HepG2 (cell line): Measurements from ENCODE around the gene BEST2. TPM values are rescaled to one million over a fixed set of nuclear protein-coding genes. Genes with fewer than 3 reads are reported as not detected.
A peak's percentile ranks its signal among the peaks of the same experiment; 100 is the strongest.

ENCODE experiments used
- ATAC-seq: fragments of 200-7000 bp; cut with Tn5 transposase; 3 replicates; pipeline ENCODE4 v1.9.1; 2020; ENCODE audit warnings: mild to moderate bottlenecking, moderate library complexity
- BruUV-seq: library from RNA; stranded (reverse); fragments of 400-500 nt; replicated peaks from 2 replicates; lab custom pipeline; 2021; lab: Mats Ljungman, UMichigan
- CTCF ChIA-PET: fragments of 300-600 bp; formaldehyde crosslinking; extraction: SDS; loops from one replicate; lab custom pipeline; 2021; ENCODE audit warnings: low total read pairs, inconsistent platforms, low intra/inter-chr PET ratio; lab: Yijun Ruan, JAX
- POLR2A ChIA-PET: fragments of 350-600 bp; sonication (Branson Sonifier 250); formaldehyde crosslinking; loops from one replicate; lab custom pipeline; 2020; ENCODE audit warnings: antibody characterized with exemption, inconsistent platforms; lab: Yijun Ruan, JAX
- DNase-seq: peaks from one replicate; pipeline ENCODE4 v3.0.0-alpha.2; 2015; ENCODE audit warnings: low spot score
- FAIRE-seq: peaks from 3 replicates; lab custom pipeline; 2011; peaks lifted over from hg19 to GRCh38; lab: Jason Lieb, UNC
- H2AFZ ChIP-seq: one replicate; pipeline ENCODE4 v1.6.1; 2011; ENCODE audit warnings: low read length, inconsistent platforms
- H3K27ac ChIP-seq: fragments of 300-600 bp; 3 replicates; pipeline ENCODE4 v1.8.0; 2011; ENCODE audit warnings: mixed run types, mild to moderate bottlenecking, mixed read lengths, low read length, inconsistent platforms; ENCODE audit not compliant: insufficient read depth; ENCODE audit errors: extremely low read length
- H3K27me3 ChIP-seq, 2 experiments: fragments of 200-600 bp in 1 of 2; 2 replicates in 1 of 2; 3 replicates in 1 of 2; pipeline versions ENCODE4 v1.6.0 to v1.8.0; 2011; ENCODE audit warnings: low read length in 2 of 2, mild to moderate bottlenecking in 2 of 2, moderate library complexity in 2 of 2, inconsistent platforms in 1 of 2; ENCODE audit not compliant: insufficient read depth in 2 of 2, control insufficient read depth in 1 of 2
- H3K36me3 ChIP-seq, 2 experiments: fragments of 200-600 bp in 1 of 2; replicated peaks in 1 of 2; 2 replicates in 1 of 2; 3 replicates in 1 of 2; pipeline versions ENCODE4 v1.5.1 to v1.8.0; 2011; ENCODE audit warnings: low read length in 2 of 2, inconsistent platforms in 1 of 2; ENCODE audit not compliant: insufficient read depth in 2 of 2, control insufficient read depth in 1 of 2
- H3K4me1 ChIP-seq: 2 replicates; pipeline ENCODE4 v1.5.1; 2012; ENCODE audit warnings: low read length, inconsistent platforms; ENCODE audit not compliant: insufficient read depth
- H3K4me2 ChIP-seq: 2 replicates; pipeline ENCODE4 v1.6.0; 2011; ENCODE audit warnings: low read depth, low read length, inconsistent platforms
- H3K4me3 ChIP-seq, 3 experiments: fragments of 200-600 bp in 1 of 3; sonication (generic), shearing (Covaris generic) in 1 of 3; replicated peaks in 1 of 3; 2 replicates each; pipeline ENCODE4 v1.5.1; 2011 to 2016; ENCODE audit warnings: low read length in 3 of 3, inconsistent platforms in 2 of 3, low read depth in 2 of 3, mild to moderate bottlenecking in 2 of 3, control low read depth in 1 of 3, mixed read lengths in 1 of 3; ENCODE audit not compliant: insufficient read depth in 1 of 3
- H3K79me2 ChIP-seq: one replicate; pipeline ENCODE4 v1.6.1; 2011; ENCODE audit warnings: low read length, inconsistent platforms; ENCODE audit not compliant: insufficient read depth
- H3K9ac ChIP-seq: 2 replicates; pipeline ENCODE4 v1.6.0; 2011; ENCODE audit warnings: mild to moderate bottlenecking, low read depth, low read length, inconsistent platforms; ENCODE audit not compliant: insufficient read depth
- H3K9me3 ChIP-seq: 2 replicates; pipeline ENCODE4 v1.5.1; 2012; ENCODE audit warnings: mild to moderate bottlenecking, low read length
- H4K20me1 ChIP-seq: 2 replicates; pipeline ENCODE4 v1.6.0; 2011; ENCODE audit warnings: inconsistent platforms, mild to moderate bottlenecking, low read length, moderate library complexity; ENCODE audit not compliant: insufficient read depth
- EP300 ChIP-seq, 3 experiments: sonication (generic) in 1 of 3; formaldehyde crosslinking in 1 of 3; IDR thresholded peaks; 2 replicates each; pipeline versions ENCODE4 v1.5.1 to v1.6.1; 2011 to 2020; ENCODE audit warnings: low read depth in 2 of 3, low read length in 2 of 3, borderline replicate concordance in 1 of 3, improper control_type of control experiment in 1 of 3, mild to moderate bottlenecking in 1 of 3, missing genetic modification reagents in 1 of 3, moderate library complexity in 1 of 3
- FOXM1 ChIP-seq: sonication (generic); formaldehyde crosslinking; IDR thresholded peaks from 2 replicates; pipeline ENCODE4 v1.5.0; 2020; ENCODE audit warnings: missing genetic modification reagents
- GFI1 ChIP-seq: sonication (generic); formaldehyde crosslinking; IDR thresholded peaks from 2 replicates; pipeline ENCODE4 v1.5.0; 2020; ENCODE audit warnings: missing genetic modification reagents, mild to moderate bottlenecking, borderline replicate concordance
- HMGXB4 ChIP-seq, 2 experiments: sonication (generic) in 1 of 2; formaldehyde crosslinking in 1 of 2; IDR thresholded peaks; 2 replicates each; pipeline versions ENCODE4 v1.4.0 to v1.6.1; 2018 to 2020; ENCODE audit warnings: missing genetic modification reagents in 2 of 2, borderline replicate concordance in 1 of 2, low read depth in 1 of 2, mild to moderate bottlenecking in 1 of 2, missing biosample characterization in 1 of 2
- HNF4A ChIP-seq: sonication (generic); formaldehyde crosslinking; IDR thresholded peaks from 2 replicates; pipeline ENCODE4 v1.4.0; 2020; ENCODE audit warnings: missing genetic modification reagents
- HOXA5 ChIP-seq: sonication (generic); formaldehyde crosslinking; IDR thresholded peaks from 2 replicates; pipeline ENCODE4 v1.4.0; 2020; ENCODE audit warnings: missing genetic modification reagents
- MIXL1 ChIP-seq: IDR thresholded peaks from 2 replicates; pipeline ENCODE4 v1.6.1; 2016
- NR0B2 ChIP-seq: sonication (generic); formaldehyde crosslinking; IDR thresholded peaks from 2 replicates; pipeline ENCODE4 v1.4.0; 2020; ENCODE audit warnings: mild to moderate bottlenecking, missing genetic modification reagents
- RCOR2 ChIP-seq: IDR thresholded peaks from 2 replicates; pipeline ENCODE4 v1.6.1; 2016; ENCODE audit warnings: missing biosample characterization, missing genetic modification reagents
- RXRA ChIP-seq: sonication (generic); formaldehyde crosslinking; IDR thresholded peaks from 2 replicates; pipeline ENCODE4 v1.5.1; 2020; ENCODE audit warnings: missing genetic modification reagents
- SIN3A ChIP-seq: IDR thresholded peaks from 2 replicates; pipeline ENCODE4 v1.6.1; 2011; ENCODE audit warnings: low read depth, mild to moderate bottlenecking, control low read depth, low read length, borderline replicate concordance
- SNAI1 ChIP-seq: sonication (generic); formaldehyde crosslinking; IDR thresholded peaks from 2 replicates; pipeline ENCODE4 v1.5.0; 2020; ENCODE audit warnings: mild to moderate bottlenecking, missing genetic modification reagents, borderline replicate concordance
- U2AF2 ChIP-seq: fragments of 200-400 bp; formaldehyde crosslinking; IDR thresholded peaks from 2 replicates; pipeline ENCODE4 v1.6.1; 2017; ENCODE audit warnings: low read depth, mild to moderate bottlenecking, low read length
- ZBTB44 ChIP-seq: sonication (generic); formaldehyde crosslinking; IDR thresholded peaks from 2 replicates; pipeline ENCODE4 v1.4.0; 2020; ENCODE audit warnings: missing genetic modification reagents
- ZBTB7B ChIP-seq: sonication (generic); formaldehyde crosslinking; IDR thresholded peaks from 2 replicates; pipeline ENCODE4 v1.4.0; 2020; ENCODE audit warnings: missing genetic modification reagents
- ZNF12 ChIP-seq: sonication (generic); formaldehyde crosslinking; IDR thresholded peaks from 2 replicates; pipeline ENCODE4 v1.5.0; 2020; ENCODE audit warnings: missing genetic modification reagents
- ZNF17 ChIP-seq: sonication (generic); formaldehyde crosslinking; IDR thresholded peaks from 2 replicates; pipeline ENCODE4 v1.5.0; 2020; ENCODE audit warnings: mild to moderate bottlenecking, missing genetic modification reagents
- ZNF530 ChIP-seq: sonication (generic); formaldehyde crosslinking; IDR thresholded peaks from 2 replicates; pipeline ENCODE4 v1.5.0; 2020; ENCODE audit warnings: low read depth, mild to moderate bottlenecking, missing genetic modification reagents
- ZNF550 ChIP-seq: sonication (generic); formaldehyde crosslinking; IDR thresholded peaks from 2 replicates; pipeline ENCODE4 v1.4.0; 2020; ENCODE audit warnings: mild to moderate bottlenecking, missing genetic modification reagents, borderline replicate concordance
- WGBS: methylation state at CpG from one replicate; pipeline ENCODE4 v1.1.6; 2017; ENCODE audit warnings: low lambda C conversion rate; 5-methylcytosine and 5-hydroxymethylcytosine counted together
- in situ Hi-C: cut with HindIII; loops from 2 replicates; pipeline ENCODE4 v1.10.0; 2017; ENCODE audit warnings: low pct_unique_long_range_greater_than_20kb; ENCODE audit not compliant: extremely low pct_ligation_motif_present
- intact Hi-C: fragments of 100-400 bp; cut with micrococcal nuclease; formaldehyde crosslinking; loops from one replicate; pipeline ENCODE4 v1.10.0; 2022; ENCODE audit not compliant: unreplicated experiment
- polyA plus RNA-seq, 8 experiments: library from polyadenylated mRNA; depleted of rRNA in 3 of 8; stranded (reverse) in 7 of 8; unstranded in 1 of 8; fragments of >200 nt; fragmentation: Illumina TruSeq in 4 of 8; extraction: Trizol in 4 of 8; gene quantifications; 2 replicates each; pipeline versions ENCODE4 v1.2.1 to v1.2.3, GENCODE V29; 2011 to 2016; ENCODE audit warnings: low read depth in 4 of 8, missing spikeins in 1 of 8, mixed read lengths in 1 of 8; ENCODE audit not compliant: insufficient read depth in 1 of 8
- total RNA-seq, 5 experiments: library from RNA; depleted of rRNA; stranded (reverse); fragments of >200 nt; fragmentation: Illumina TruSeq; extraction: Trizol; gene quantifications; 2 replicates each; pipeline ENCODE4 v1.2.3, GENCODE V29; 2016; ENCODE audit warnings: low read depth in 1 of 5

BEST2 gene
- total and polyA plus RNA-seq, 2 of the 13 experiments (the other 11 are each of a cell fraction or from before 2014, with no cell fraction given): not detected

- TF ChIP-seq ZBTB44 (CRISPR knock-in tag) (no peak), SNAI1 (no peak), NR0B2 (CRISPR knock-in tag) (no peak), ZNF550 (CRISPR knock-in tag) (no peak), HOXA5 (no peak), ZNF530 (CRISPR knock-in tag) (no peak), HNF4A (CRISPR knock-in tag) (no peak)
These were observed 37.1 kb downstream of the BEST2 start (continued) for GRCh38 chr19:12788682-12789097.

- CTCF ChIA-PET: interaction anchor here (1.4 kb wide), 1 partner anchor 11 kb away, joined by 4 read pairs; no protein-coding TSS in a partner anchor
- Histone ChIP-seq H3K9ac (peak overlapping the region; percentile 89), H3K4me3 (peak overlapping the region; percentile 47 to 87 (median 60)), H3K27ac (peak overlapping the region; percentile 59), H3K36me3 (no peaks in the 10 kb centered on the region), H2AFZ (no peak overlapping the region), H3K4me2 (peak overlapping the region; percentile 99), H3K27me3 (no peaks in the 10 kb centered on the region; a peak in 2 of 5 replicates), H4K20me1 (no peaks in the 10 kb centered on the region), H3K79me2 (peaks cover 8% of the 10 kb centered on the region), H3K4me1 (peaks cover 66% of the 10 kb centered on the region), H3K9me3 (no peaks in the 10 kb centered on the region)
- DNase-seq (no peak), ATAC-seq (peak; percentile 14), FAIRE-seq (no peak)
- POLR2A ChIA-PET: interaction anchor here (1.4 to 1.9 kb wide), 3 partner anchors 11 to 66 kb away, joined by 4 to 21 read pairs (median 8); partner anchors contain the start of genes GET3 and TNPO2
- intact Hi-C loops (no loop called here), in situ Hi-C loops (no loop called here)
- WGBS: 2% methylated on average over 8 of the region's 46 CpGs
- BruUV-seq: no TSS peak
- no peak for TF ChIP-seq ZNF12 (CRISPR knock-in tag)
- peak; percentile 4; the same call in 1 of the 2 replicates for TF ChIP-seq ZBTB7B (CRISPR knock-in tag)
- TF ChIP-seq SIN3A: peak; percentile 37; the same call in 1 of the 2 replicates
- no peak for TF ChIP-seq HMGXB4 (CRISPR knock-in tag; IDR thresholded peaks at IDR 0.05; ENCODE audit: borderline replicate concordance in 1 of 2, low read depth in 1 of 2)
- 0 out of 2 replicates have a peak, but pooled peaks have one; percentile 44 for TF ChIP-seq RCOR2 (CRISPR knock-in tag)
- no peak for TF ChIP-seq ZNF17 (CRISPR knock-in tag)
- TF ChIP-seq U2AF2: no peak
- no peak for TF ChIP-seq MIXL1 (CRISPR knock-in tag)
- TF ChIP-seq GFI1 (CRISPR knock-in tag): 0 out of 2 replicates have a peak, but pooled peaks have one; percentile 8
- TF ChIP-seq FOXM1: no peak
- TF ChIP-seq EP300 (IDR thresholded peaks at IDR 0.05; ENCODE audit: low read depth in 2 of 2, low read length in 2 of 2): 0 out of 4 replicates have a peak, but pooled peaks of 1 of the 2 experiments have one; percentile 29
- TF ChIP-seq EP300 (CRISPR knock-in tag; IDR thresholded peaks at IDR 0.05; ENCODE audit: borderline replicate concordance): no peak
- no peak for TF ChIP-seq RXRA (CRISPR knock-in tag)
These were observed 37.7 kb downstream of the BEST2 start for GRCh38 chr19:12789098-12789903.
